Esophagus squamous epithelium (tissue), 5 donors: Measurements from ENCODE around the gene HIF1AN. TPM values are rescaled to one million over a fixed set of nuclear protein-coding genes. Genes with fewer than 3 reads are reported as not detected.

Source experiments
- DNase-seq: peaks from one replicate; lab custom pipeline; 2025; lab: John Stamatoyannopoulos, UW
- H3K27ac ChIP-seq, 4 donors: fragments of 200-600 bp; sonication (generic); one replicate each; pipeline ENCODE4 v1.5.1; 2016 to 2019; ENCODE audit warnings: mild to moderate bottlenecking in 1 of 4
- H3K27me3 ChIP-seq, 4 donors: fragments of 200-600 bp; sonication (generic); 1 replicate in 3 of 4; 2 replicates in 1 of 4; pipeline versions ENCODE4 v1.5.1 to v1.6.0; 2017 to 2021; ENCODE audit warnings: antibody characterized with exemption in 1 of 4
- H3K36me3 ChIP-seq, 3 donors: fragments of 200-600 bp; sonication (generic); one replicate each; pipeline ENCODE4 v1.5.1; 2016 to 2019
- H3K4me1 ChIP-seq, 3 donors: fragments of 200-600 bp; sonication (generic); one replicate each; pipeline ENCODE4 v1.5.1; 2017 to 2019
- H3K4me3 ChIP-seq, 4 donors: fragments of 200-600 bp; sonication (generic); 1 replicate in 3 of 4; 2 replicates in 1 of 4; pipeline ENCODE4 v1.5.1; 2016 to 2019; ENCODE audit warnings: mild to moderate bottlenecking in 2 of 4, moderate library complexity in 1 of 4
- H3K9me3 ChIP-seq, 3 donors: fragments of 200-600 bp; sonication (generic); one replicate each; pipeline ENCODE4 v1.5.1; 2016 to 2019
- CTCF ChIP-seq, 6 experiments: fragments of 450-650 bp in 4 of 6; fragments of 200-600 bp in 2 of 6; sonication (generic) in 2 of 6; IDR thresholded peaks; one replicate each; pipeline ENCODE4 v1.5.1; 2016 to 2019; ENCODE audit warnings: antibody characterized with exemption in 6 of 6, mild to moderate bottlenecking in 4 of 6, moderate library complexity in 4 of 6
- POLR2A ChIP-seq, 4 donors: fragments of 450-650 bp; IDR thresholded peaks; one replicate each; pipeline ENCODE4 v1.6.1; 2017; ENCODE audit warnings: antibody characterized with exemption in 4 of 4, mild to moderate bottlenecking in 4 of 4, moderate library complexity in 3 of 4
- WGBS, 2 donors: methylation state at CpG; one replicate each; pipeline ENCODE4 v1.1.5; 2018; 5-methylcytosine and 5-hydroxymethylcytosine counted together
- intact Hi-C: fragments of 100-400 bp; cut with DNase I; formaldehyde crosslinking; loops from one replicate; pipeline ENCODE4 v1.15.0; 2022
- total RNA-seq, 4 donors: library from RNA; depleted of rRNA; stranded (reverse); fragments of >200 nt; gene quantifications; one replicate each; pipeline ENCODE4 v1.1.0, GENCODE V29; 2016
- donor health status: DM: yes; HTN: yes; CAD: no.

Gene HIF1AN
- total RNA-seq, 4 donors from 2014 or later = 8.6 to 13.2 (median 11.6) TPM

- intact Hi-C loops = no loop called here
- no peaks in the 10 kb centered on the region for H3K27me3 ChIP-seq
- 95 to 96% methylated on average over 4 of the region's 5 CpGs for WGBS, 2 donors
- H3K27ac ChIP-seq = no peak overlapping the region
- DNase-seq = no peak
- TF ChIP-seq CTCF (IDR thresholded peaks at IDR 0.05) (no peak), POLR2A (IDR thresholded peaks at IDR 0.05) (no peak)
- no peaks in the 10 kb centered on the region for H3K9me3 ChIP-seq
- no peak overlapping the region for H3K4me3 ChIP-seq
- H3K36me3 ChIP-seq = peaks cover 7 to 85% (median 8%) of the 10 kb centered on the region in 3 donors
- H3K4me1 ChIP-seq = peaks cover 0 to 15% (median 0%) of the 10 kb centered on the region in 3 donors
These were observed 29.0 kb upstream of the HIF1AN start for GRCh38 chr10:100506596-100507356.

DNA sequence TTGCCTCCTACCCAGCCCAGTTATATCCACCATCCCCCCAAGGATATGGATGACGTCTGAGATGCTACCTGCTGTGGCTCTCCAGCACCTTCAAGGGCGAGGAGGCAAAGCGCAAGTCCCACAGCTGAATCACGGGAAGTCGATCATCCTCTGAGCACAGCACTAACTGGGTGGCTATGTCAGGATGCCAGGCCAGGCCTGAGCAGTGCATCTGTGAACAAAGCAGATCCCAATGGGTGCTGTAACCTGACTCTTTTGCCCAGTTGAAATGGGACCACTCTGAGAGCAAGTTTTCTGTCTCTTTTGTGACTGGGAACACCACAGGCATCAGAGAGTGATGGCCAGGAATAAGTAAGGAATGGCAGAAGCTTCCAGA, 28.4 kb upstream of the HIF1AN start:
- no peak overlapping the region for H3K27ac ChIP-seq
- 90% methylated on average over 5 of the region's 5 CpGs; no CpG with 5 or more reads in 1 of the 2 donors for WGBS, 2 donors
- no peaks in the 10 kb centered on the region for H3K9me3 ChIP-seq
- no peaks in the 10 kb centered on the region for H3K27me3 ChIP-seq
- peaks cover 0 to 15% (median 0%) of the 10 kb centered on the region in 3 donors for H3K4me1 ChIP-seq
- H3K36me3 ChIP-seq = peaks cover 7 to 83% (median 8%) of the 10 kb centered on the region in 3 donors
- TF ChIP-seq POLR2A (IDR thresholded peaks at IDR 0.05) (no peak), CTCF (IDR thresholded peaks at IDR 0.05) (no peak)
- intact Hi-C loops = no loop called here
- H3K4me3 ChIP-seq = no peak overlapping the region
- DNase-seq = no peak

- WGBS, 2 donors = 33 to 57% methylated on average over 1 of the region's 1 CpG
- H3K9me3 ChIP-seq = no peaks in the 10 kb centered on the region
- intact Hi-C loops = no loop called here
- H3K36me3 ChIP-seq = peaks cover 7 to 83% (median 8%) of the 10 kb centered on the region in 3 donors
- DNase-seq = no peak
- peaks cover 0 to 15% (median 0%) of the 10 kb centered on the region in 3 donors for H3K4me1 ChIP-seq
- H3K27me3 ChIP-seq = no peaks in the 10 kb centered on the region
- H3K27ac ChIP-seq = no peak overlapping the region
- no peak overlapping the region for H3K4me3 ChIP-seq
- TF ChIP-seq POLR2A (IDR thresholded peaks at IDR 0.05) (no peak), CTCF (IDR thresholded peaks at IDR 0.05) (no peak)
These were observed 27.5 kb upstream of the HIF1AN start for GRCh38 chr10:100508266-100508665.

- H3K9me3 ChIP-seq = no peaks in the 10 kb centered on the region
- DNase-seq = no peak
- H3K27me3 ChIP-seq = no peaks in the 10 kb centered on the region
- no peak overlapping the region for H3K4me3 ChIP-seq
- H3K27ac ChIP-seq = no peak overlapping the region
- 46 to 56% methylated on average over 3 of the region's 3 CpGs for WGBS, 2 donors
- TF ChIP-seq POLR2A (IDR thresholded peaks at IDR 0.05) (no peak), CTCF (IDR thresholded peaks at IDR 0.05) (peak in 5 of 6 experiments; percentile 21 to 70 (median 30))
- intact Hi-C loops = no loop called here
- H3K36me3 ChIP-seq = peaks cover 7 to 81% (median 8%) of the 10 kb centered on the region in 3 donors
- H3K4me1 ChIP-seq = peaks cover 0 to 15% (median 0%) of the 10 kb centered on the region in 3 donors
These were observed 27.0 kb upstream of the HIF1AN start for GRCh38 chr10:100508691-100509150.

DNA sequence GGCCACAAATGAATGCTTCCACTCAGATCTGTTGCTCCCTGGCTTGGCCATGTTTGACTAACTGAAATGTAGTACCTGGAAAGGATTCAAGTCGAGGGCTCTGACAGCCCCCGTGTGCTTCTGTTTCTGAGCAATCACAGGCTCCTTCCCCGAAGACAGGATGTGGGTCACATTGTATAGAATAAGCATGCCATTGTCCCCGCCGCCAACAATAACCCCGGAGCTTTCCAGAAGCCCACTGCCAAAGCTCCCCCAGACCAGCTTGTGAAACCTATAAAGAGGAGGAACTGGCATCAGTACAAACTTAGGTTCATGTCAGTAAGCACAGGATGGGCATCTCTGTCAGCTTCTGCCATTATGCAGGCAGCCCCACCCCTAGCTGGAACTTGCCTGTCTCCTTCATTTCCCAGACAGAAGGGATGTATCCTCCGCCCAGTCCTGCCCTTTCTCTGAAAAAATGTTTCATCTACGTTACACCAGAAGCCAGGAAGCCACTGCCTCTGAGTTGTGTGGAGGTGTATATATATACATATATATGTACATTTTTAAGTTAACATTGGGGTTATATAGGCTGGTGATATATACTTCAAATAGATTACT, 26.4 kb upstream of the HIF1AN start:
- no peaks in the 10 kb centered on the region for H3K27me3 ChIP-seq
- no peak overlapping the region for H3K27ac ChIP-seq
- peaks cover 7 to 84% (median 8%) of the 10 kb centered on the region in 3 donors for H3K36me3 ChIP-seq
- DNase-seq = no peak
- H3K4me1 ChIP-seq = peaks cover 0 to 15% (median 0%) of the 10 kb centered on the region in 3 donors
- H3K9me3 ChIP-seq = no peaks in the 10 kb centered on the region
- TF ChIP-seq POLR2A (IDR thresholded peaks at IDR 0.05) (no peak), CTCF (IDR thresholded peaks at IDR 0.05) (no peak)
- WGBS, 2 donors = 55 to 66% methylated on average over 8 of the region's 8 CpGs
- intact Hi-C loops = no loop called here
- H3K4me3 ChIP-seq = no peak overlapping the region
